8988T (cell line): ENCODE data around the gene PTDSS2.
A peak's percentile ranks its signal among the peaks of the same experiment; 100 is the strongest.

ENCODE experiments used
- DNase-seq: peaks from one replicate; pipeline ENCODE4 v3.0.0; 2011

The PTDSS2 gene

GRCh38 chr11:533586-534395 lies 83.7 kb downstream of the PTDSS2 start:
- no peak for DNase-seq

- DNase-seq: peak; percentile 78
Measured at GRCh38 chr11:534396-535209, 84.5 kb downstream of the PTDSS2 start.

- DNase-seq: no peak
Measured at GRCh38 chr11:535210-535518, 85.1 kb downstream of the PTDSS2 start.

- DNase-seq: peak; percentile 100
Measured at GRCh38 chr11:535519-536454, 85.7 kb downstream of the PTDSS2 start, which contains the start of gene HRAS. Gene HRAS (minus strand): TSS chr11:535576.

GRCh38 chr11:536841-537621 lies 87.0 kb downstream of the PTDSS2 start, which contains the start of gene LRRC56:
Gene LRRC56 (plus strand): TSS chr11:537527. CDS start chr11:540685, 3,158 bp downstream.
- DNase-seq: peak; percentile 63

- DNase-seq: peak; percentile 53
Measured at GRCh38 chr11:537622-538430, 87.7 kb downstream of the PTDSS2 start.

- no peak for DNase-seq
Measured at GRCh38 chr11:538431-539051, 88.5 kb downstream of the PTDSS2 start.

- DNase-seq: no peak
Measured at GRCh38 chr11:539971-540481, 89.9 kb downstream of the PTDSS2 start.
